GM19193 (cell line): Measurements from ENCODE around the gene SLIT3.

ENCODE experiments used
- POLR2A ChIP-seq: IDR thresholded peaks from 4 replicates; pipeline ENCODE4 v1.6.1; 2011; ENCODE audit not compliant: insufficient read depth, insufficient read length; ENCODE audit errors: extremely low read depth

The SLIT3 gene

GRCh38 chr5:168948746-168949145 lies 352.2 kb downstream of the SLIT3 start:
- TF ChIP-seq POLR2A = no peak

- TF ChIP-seq POLR2A = no peak
These were observed 353.6 kb downstream of the SLIT3 start for GRCh38 chr5:168947212-168947868.

GRCh38 chr5:168946363-168946762 lies 354.6 kb downstream of the SLIT3 start:
- no peak for TF ChIP-seq POLR2A

GRCh38 chr5:168944004-168944403 lies 356.9 kb downstream of the SLIT3 start:
- no peak for TF ChIP-seq POLR2A

- TF ChIP-seq POLR2A = no peak
These were observed 357.7 kb downstream of the SLIT3 start for GRCh38 chr5:168943091-168943884.

- TF ChIP-seq POLR2A = no peak
These were observed 359.0 kb downstream of the SLIT3 start for GRCh38 chr5:168941901-168942300.

GRCh38 chr5:168940712-168941111 lies 360.2 kb downstream of the SLIT3 start:
- no peak for TF ChIP-seq POLR2A

GRCh38 chr5:168939887-168940544 lies 360.9 kb downstream of the SLIT3 start:
- TF ChIP-seq POLR2A = no peak

- no peak for TF ChIP-seq POLR2A
These were observed 361.7 kb downstream of the SLIT3 start for GRCh38 chr5:168939156-168939800.

GRCh38 chr5:168936511-168936910 lies 364.4 kb downstream of the SLIT3 start:
- no peak for TF ChIP-seq POLR2A

- TF ChIP-seq POLR2A = no peak
These were observed 365.8 kb downstream of the SLIT3 start for GRCh38 chr5:168935183-168935582.

- TF ChIP-seq POLR2A = no peak
These were observed 366.8 kb downstream of the SLIT3 start for GRCh38 chr5:168934169-168934568.

- TF ChIP-seq POLR2A = no peak
These were observed 368.3 kb downstream of the SLIT3 start for GRCh38 chr5:168932400-168933189.

GRCh38 chr5:168931638-168932345 lies 369.1 kb downstream of the SLIT3 start:
- TF ChIP-seq POLR2A = no peak

- TF ChIP-seq POLR2A = no peak
These were observed 371.3 kb downstream of the SLIT3 start for GRCh38 chr5:168929656-168930055.

GRCh38 chr5:168925160-168925559 lies 375.8 kb downstream of the SLIT3 start:
- no peak for TF ChIP-seq POLR2A
